HG03571 (cell line): Measurements from ENCODE around the gene FBXO46.
"Not testable (repeated sequence)": the region's sequence is repeated elsewhere in the genome, so short reads cannot be mapped to it uniquely, and the experiment has no call there.

Experiments
- ATAC-seq: cut with Tn5 transposase; IDR thresholded peaks from one replicate; pipeline ENCODE4 v1.9.1; 2021; ENCODE audit not compliant: unreplicated experiment

FBXO46 gene

GRCh38 chr19:45766869-45767346, 36.2 kb upstream of the FBXO46 start:
- no peak for ATAC-seq

- ATAC-seq = no peak
Observed at GRCh38 chr19:45766296-45766868, 35.7 kb upstream of the FBXO46 start.

- ATAC-seq = no peak
Observed at GRCh38 chr19:45765702-45766295, 35.1 kb upstream of the FBXO46 start.

DNA sequence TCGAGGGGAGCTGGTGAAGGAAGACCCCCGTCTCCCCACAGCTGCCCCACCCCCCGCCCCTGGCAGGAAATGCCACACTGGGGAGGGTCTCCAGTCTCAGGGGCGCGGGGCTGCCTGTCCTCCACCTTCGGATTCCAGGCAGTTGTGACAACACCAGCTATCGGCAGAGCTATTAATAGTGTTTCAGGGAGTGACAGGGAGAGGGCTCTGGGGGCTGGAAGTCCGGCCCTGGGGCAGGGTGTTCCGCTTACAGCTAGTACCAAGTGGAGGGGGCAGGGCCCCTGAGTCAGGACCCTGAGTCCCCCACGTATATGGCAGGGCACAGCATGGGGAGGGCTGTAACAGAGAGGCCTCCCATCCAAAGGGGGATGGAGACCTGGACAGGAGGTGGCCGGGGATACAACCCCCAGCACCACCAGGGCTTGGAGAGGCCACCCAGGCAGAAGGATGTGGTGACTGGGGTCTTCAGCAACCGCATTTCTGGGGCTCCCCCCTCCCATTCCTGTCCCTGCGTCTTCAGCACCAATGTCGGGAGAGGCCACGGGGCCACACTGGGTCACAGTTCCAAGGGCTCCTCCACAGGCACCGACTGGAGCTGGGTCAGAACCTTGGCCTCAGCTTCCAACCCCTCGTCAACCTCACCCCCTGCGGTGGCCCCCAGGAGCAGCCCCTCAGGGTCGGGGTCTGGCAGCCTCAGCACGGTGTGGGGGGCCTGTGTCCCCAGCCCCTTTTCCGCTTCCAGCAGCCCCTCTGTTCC, 34.4 kb upstream of the FBXO46 start:
- ATAC-seq = no peak

- ATAC-seq = no peak
Observed at GRCh38 chr19:45764475-45764874, 33.8 kb upstream of the FBXO46 start.

- no peak for ATAC-seq
Observed at GRCh38 chr19:45763691-45764294, 33.1 kb upstream of the FBXO46 start.

- no peak for ATAC-seq
Observed at GRCh38 chr19:45762870-45763631, 32.4 kb upstream of the FBXO46 start.

DNA sequence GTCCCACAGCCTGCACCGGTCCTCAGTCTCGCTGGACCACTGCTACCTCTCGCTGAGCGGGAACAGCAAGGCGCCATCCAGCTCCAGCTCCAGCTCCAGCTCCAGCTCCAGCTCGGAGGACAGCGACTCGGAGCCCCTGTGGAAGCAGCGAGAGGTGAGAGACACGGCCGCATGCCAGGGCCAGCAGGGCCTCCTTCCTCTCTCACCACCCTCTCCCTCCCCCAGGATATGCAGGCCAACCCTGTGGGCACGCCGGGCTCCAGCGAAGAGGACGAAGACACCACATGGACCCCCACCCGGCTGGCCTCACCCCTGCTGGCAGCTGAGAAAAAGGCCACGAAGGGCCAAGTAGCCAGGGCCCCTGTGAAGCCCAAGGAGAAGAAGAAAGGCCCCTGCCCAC, 31.0 kb upstream of the FBXO46 start:
- no peak for ATAC-seq

DNA sequence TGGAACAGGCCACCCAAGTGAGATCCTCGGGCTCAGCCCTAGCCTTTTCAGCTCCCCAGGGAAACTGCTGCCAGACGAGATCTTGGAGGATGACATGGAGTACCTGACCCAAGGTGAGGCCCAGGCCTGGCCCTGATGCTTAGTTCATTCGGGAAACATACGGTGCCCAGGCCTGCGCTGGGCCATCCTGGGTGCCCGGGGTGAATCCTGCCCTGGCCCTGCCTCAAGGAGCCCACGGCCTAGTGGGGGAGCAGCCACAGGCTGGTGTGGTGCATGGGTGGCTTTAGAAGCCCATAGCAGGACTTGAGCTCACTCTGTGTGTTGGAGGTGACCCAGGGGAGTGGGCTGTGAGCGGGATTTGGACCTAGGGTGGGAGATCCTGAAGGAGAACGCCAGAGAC, 28.2 kb upstream of the FBXO46 start:
- no peak for ATAC-seq

GRCh38 chr19:45757695-45758094, 27.0 kb upstream of the FBXO46 start:
- ATAC-seq = no peak

DNA sequence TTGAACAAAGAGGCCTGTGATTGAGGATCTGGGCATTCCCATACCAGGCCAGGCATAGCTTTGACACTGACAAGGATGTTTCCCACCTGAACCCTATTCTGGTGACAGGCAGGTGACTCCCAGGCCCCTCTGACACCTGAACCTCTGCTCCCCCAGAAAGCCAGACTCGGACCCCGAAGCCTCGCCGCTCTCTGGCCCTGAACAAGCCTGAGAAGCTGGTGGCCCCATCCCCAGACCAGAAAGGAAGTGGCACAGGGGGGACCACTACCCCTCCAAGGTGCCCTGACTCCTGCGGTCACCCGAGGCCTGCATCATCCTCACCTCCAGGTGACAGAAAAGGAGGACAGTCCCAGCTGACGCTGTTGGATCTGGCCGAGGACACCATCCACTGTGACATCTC, 23.6 kb upstream of the FBXO46 start:
- no peak for ATAC-seq

DNA sequence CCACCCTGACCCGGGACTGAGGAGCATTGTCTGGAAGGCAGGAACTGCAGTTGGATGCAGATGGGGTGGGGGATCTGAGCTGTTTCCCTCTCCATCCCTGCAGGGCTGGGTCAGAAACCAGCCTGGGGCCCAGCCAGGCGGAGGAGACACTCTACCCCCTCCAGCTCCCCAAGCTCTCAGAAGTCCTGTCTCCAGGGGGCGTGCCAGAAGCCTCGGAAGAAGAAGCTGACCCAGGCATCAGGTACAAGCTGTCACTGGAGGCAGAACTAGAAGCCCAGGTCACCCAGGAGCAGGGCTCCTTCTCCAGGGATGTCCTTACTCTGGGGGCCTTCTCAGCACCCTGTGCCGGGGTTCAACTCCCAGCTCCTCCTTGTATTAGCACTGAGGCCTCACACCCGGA, 22.9 kb upstream of the FBXO46 start:
- ATAC-seq = no peak

DNA sequence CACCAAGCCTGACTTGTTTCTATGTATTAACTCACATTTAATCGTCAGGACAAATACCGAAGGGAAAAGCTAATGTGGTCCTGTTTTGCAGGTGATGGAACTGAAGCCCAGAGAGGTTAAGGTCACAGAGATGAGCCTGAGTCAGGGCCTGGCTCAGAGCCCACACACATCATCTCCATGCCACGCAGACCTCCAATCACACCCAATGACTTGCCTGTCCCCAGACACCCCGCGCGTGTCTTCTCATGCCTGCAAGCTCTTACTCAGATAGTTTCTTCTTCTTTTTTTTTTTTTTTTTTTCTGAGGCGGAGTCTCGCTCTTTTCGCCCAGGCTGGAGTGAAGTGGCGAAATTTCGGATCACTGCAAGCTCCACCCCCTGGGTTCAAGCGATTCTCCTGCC, 21.9 kb upstream of the FBXO46 start:
- ATAC-seq = no peak

- ATAC-seq = not testable (repeated sequence)
Observed at GRCh38 chr19:45751483-45751882, 20.8 kb upstream of the FBXO46 start.

DNA sequence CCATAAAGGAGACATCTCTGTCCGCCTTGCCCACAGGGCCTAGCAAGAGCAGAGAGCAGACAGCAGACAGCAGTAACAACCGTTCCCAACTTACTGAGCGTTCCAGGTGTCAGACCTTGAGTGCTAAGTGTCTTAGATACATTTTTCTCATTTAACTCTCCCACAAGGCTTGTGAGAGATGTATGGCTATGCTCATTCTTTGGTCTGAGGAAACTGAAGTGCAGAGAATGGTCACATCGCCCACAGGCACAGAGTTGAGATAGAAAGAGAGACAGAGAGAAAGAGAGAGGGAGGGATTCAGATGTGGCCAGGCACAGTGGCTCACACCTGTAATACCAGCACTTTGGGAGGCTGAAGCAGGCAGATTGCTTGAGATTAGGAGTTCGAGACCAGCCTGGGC, 16.8 kb upstream of the FBXO46 start:
- no peak for ATAC-seq

- no peak for ATAC-seq
Observed at GRCh38 chr19:45746866-45747265, 16.2 kb upstream of the FBXO46 start.

GRCh38 chr19:45745606-45746005, 14.9 kb upstream of the FBXO46 start:
- ATAC-seq = no peak

GRCh38 chr19:45742969-45743368, 12.3 kb upstream of the FBXO46 start:
- ATAC-seq = no peak

DNA sequence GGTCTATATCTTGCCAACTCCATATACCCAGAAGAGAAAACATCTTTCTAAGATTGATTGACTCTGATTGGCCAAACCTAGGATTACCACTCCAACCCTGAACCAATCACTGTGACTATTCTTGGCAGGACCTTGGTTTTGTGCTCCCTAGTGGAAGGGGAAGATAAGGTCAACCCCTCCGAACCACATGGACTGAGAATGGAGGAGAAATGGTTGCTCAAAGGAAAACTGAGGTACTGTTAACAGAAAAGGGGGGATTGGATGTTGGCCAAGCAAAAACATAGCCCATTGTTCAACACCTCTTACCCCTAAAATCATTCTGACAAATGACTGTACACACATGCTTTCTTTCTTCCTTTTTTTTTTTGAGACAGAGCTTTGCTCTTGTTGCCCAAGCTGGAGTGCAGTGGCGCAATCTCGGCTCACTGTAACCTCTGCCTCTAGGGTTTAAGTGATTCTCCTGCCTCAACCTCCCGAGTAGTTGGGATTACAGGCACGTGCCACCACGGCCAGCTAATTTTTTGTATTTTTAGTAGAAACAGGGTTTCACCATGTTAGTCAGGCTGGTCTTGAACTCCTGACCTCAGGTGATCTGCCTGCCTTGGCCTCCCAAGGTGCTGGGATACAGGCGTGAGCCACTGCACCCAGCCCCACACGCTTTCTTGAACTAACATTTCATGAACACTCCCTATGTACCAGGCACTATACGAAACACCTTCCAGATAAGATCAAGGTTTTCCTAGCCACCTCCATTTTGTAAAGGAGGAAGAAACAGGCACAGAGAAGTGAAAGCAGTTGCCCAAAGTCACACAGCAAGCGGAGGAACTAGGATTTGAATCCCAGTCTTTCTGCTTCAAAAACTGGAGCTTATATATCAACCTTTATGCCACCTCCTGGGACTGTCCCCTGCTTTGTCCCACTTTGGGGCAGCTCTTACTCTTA, 9.1 kb upstream of the FBXO46 start:
- ATAC-seq = no peak

DNA sequence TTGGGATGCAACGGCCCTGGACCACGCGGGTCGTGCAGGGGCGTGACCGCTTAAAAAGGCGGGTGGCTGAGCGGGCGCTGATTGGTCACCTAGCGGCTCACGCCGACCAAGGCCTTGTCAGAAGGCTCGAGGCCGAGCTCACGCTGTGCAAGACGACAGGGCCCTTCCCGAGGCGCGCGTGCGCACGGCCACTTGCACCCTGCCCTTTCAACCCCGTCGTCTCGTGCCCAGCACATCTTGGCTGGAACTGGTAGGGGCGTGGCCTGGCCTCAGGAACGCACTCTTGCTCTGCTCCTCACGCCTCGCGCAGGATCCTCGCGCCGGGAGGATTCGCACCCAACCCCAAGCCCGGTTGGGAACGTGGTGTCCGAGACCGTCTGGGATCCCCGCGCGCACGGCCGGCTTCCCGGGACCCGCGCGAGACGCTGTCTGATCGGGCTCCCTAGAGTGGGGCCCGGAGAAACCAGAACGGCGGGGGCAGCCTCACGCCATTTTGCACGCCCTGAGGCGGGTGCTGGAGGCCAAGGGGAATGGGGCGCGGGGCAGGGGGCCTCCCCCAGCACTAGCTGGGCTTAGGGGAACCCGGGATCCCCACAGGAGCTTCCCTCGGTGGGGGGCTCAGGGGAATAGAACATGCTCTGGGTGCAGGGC, 2.6 kb upstream of the FBXO46 start, which contains the start of gene MEIOSIN:
Gene MEIOSIN (plus strand): TSS at position 280 of the 651 bp plus-strand sequence. CDS start 1,938 bp downstream, outside the sequence.
- no peak for ATAC-seq
